ENCODE data around the gene DOCK3. TPM values are rescaled to one million over a fixed set of nuclear protein-coding genes. Genes with fewer than 3 reads are reported as not detected.
A peak's percentile ranks its signal among the peaks of the same experiment; 100 is the strongest.

DOCK3 gene
- total RNA-seq, 1 experiment from 2014 or later, result 0.51 TPM

- no peak for DNase-seq (ENCODE audit: low read depth)
These were observed 653.5 kb downstream of the DOCK3 start for GRCh38 chr3:51328206-51328605.

- no peak for DNase-seq (ENCODE audit: low read depth)
These were observed 655.3 kb downstream of the DOCK3 start for GRCh38 chr3:51330046-51330445.

DNA sequence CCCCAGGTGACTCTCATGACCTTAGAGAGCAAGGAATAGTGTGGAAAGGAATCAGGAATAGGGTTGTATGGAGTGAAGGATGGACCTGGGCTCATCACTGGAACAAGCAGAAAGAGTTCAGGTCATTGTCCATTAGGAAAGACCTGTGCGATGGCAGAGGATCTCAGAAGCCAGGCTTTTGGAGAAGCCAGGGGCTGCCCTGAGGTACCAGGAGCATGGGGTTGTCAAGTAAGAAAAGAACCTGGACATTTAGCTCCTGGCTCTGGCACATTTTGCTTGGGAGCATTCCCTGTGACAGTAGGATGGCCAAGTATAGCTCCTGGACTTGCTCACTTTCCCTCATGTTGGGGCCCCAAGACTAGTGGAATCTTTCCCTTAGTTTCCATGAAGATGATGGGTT, 657.4 kb downstream of the DOCK3 start:
- DNase-seq (ENCODE audit: low read depth), result no peak

- no peak for DNase-seq (ENCODE audit: low read depth)
These were observed 658.3 kb downstream of the DOCK3 start for GRCh38 chr3:51333021-51333420.

- DNase-seq (ENCODE audit: low read depth), result no peak
These were observed 661.5 kb downstream of the DOCK3 start for GRCh38 chr3:51336261-51336660.

GRCh38 chr3:51337666-51338065, 662.9 kb downstream of the DOCK3 start:
- DNase-seq (ENCODE audit: low read depth), result no peak

DNA sequence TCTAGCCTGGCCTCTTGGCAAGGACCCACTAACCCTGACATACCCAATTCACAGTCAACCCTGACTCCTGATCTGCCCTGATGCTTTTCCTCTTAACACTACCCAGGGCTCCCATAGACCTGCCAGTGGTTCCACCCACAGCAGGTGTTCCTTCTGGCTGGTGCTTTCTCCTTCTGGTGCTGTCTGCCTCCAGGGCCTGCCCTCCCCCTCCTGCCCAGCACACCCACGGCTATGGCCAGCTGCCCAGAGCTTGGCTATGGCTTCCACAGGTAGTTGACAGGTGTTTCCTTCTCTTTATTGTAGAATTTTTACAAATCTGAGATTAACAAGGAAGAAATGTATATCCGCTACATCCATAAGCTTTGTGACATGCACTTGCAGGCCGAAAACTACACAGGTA, 663.9 kb downstream of the DOCK3 start:
- no peak for DNase-seq (ENCODE audit: low read depth)

DNA sequence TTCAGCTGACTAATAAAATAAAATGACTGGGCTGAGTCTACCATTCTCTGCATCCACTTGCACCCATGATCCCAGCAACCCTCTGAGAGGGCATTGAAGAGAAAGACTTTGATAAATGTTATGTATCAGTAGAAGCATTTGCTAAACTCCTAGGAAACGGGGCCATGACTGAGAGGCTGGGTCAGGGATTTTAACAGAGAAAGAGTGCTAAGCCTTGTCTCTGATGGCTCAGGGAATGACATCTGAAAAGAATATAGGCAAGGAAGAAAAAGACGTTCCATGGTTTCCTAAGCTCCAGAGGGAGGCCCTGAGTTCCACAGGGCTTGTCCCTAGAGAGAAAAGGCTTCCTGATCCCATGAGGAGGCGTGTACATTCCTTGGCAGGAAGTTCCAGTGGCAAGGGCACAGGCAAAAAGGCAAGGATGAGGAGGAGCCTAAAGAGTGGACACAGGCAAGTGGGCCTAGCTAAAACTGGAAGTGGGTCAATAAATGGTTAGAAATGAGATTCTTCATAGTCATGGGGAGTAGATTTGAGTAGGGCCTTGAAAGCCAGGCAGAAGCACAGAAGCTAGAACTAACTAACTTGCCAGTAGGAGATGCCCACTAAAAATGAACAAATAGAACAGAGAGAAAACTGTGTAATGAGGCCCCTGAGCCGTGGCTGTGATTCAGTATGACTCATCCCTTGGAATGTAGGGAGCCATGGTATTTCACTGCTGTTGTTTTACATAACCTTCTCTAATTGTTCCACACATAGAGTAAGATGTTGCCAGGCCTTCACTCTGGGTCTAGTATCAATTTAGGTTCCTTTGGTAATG, 665.5 kb downstream of the DOCK3 start:
- DNase-seq (ENCODE audit: low read depth), result peak; percentile 87

- peak; percentile 34 for DNase-seq (ENCODE audit: low read depth)
These were observed 666.4 kb downstream of the DOCK3 start for GRCh38 chr3:51340989-51341636.

GRCh38 chr3:51343918-51344687, 669.4 kb downstream of the DOCK3 start:
- DNase-seq (ENCODE audit: low read depth), result peak; percentile 70

GRCh38 chr3:51350751-51351150, 676.0 kb downstream of the DOCK3 start:
- DNase-seq (ENCODE audit: low read depth), result no peak

GRCh38 chr3:51353131-51353530, 678.4 kb downstream of the DOCK3 start:
- DNase-seq (ENCODE audit: low read depth), result no peak

DNA sequence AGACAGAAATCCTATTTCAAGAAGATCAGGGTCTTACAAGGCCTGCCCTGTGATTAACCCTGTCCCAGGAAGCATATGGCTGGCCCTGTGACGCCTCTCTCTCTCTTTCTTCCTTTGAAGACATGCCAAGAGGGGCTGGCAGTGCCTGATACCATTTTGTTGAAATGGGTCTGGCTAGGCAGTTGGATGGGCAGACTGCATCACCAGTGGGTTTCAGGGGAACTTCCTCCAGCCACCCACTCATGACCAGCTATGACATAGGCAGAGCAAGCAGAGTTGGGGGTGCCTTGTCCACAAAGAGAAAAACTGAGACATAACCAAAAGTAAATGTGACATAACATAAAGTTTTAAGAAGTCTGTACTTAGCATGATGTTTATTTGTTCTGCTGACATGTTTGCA, 679.0 kb downstream of the DOCK3 start:
- DNase-seq (ENCODE audit: low read depth), result no peak

DNA sequence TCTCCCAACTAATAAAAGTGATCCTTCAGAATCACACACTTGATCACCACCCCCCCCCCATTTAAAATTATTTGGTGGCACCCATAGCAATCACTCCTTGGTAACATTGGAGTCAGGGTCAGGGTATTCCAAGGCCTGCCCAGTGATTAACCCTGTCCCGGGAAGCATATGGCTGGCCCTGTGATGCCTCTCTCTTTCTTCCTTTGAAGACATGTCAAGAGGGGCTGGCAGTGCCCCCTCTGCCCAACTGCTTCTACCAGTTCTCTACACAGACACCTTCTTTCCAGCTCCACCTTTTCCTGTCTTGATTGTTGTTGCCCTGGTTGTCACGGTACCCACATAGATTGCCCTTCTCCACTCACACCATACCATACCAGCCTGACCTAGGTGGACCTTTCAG, 679.4 kb downstream of the DOCK3 start:
- no peak for DNase-seq (ENCODE audit: low read depth)

- no peak for DNase-seq (ENCODE audit: low read depth)
These were observed 680.2 kb downstream of the DOCK3 start for GRCh38 chr3:51354731-51355615.

DNA sequence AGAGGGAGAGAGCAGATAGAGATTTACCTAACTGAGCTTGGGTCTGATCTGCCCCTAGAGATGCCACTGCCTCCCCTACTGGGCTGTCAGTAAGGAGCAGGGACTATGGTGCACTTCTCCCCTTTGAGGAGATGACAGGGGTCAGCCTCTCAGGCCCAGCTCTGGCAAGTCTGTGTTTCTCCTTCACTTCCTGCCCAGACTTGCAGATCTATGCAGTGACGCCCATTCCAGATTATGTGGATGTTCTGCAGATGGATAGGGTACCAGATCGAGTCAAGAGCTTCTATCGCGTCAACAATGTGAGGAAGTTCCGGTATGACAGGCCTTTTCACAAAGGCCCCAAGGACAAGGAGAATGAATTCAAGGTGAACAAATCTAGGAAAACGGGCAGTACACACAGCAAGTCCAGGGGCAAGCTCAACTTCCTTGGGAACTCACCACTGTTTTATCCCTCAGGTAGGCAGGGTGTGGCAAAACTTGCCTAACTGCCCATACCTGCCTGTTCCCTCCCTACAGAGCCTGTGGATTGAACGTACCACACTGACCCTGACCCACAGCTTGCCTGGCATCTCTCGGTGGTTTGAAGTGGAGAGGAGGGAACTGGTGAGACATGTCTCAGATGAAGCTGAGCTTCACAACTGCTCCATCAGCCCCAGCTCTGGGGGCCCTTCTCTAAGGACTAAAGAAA, 681.3 kb downstream of the DOCK3 start:
- no peak for DNase-seq (ENCODE audit: low read depth)

DNA sequence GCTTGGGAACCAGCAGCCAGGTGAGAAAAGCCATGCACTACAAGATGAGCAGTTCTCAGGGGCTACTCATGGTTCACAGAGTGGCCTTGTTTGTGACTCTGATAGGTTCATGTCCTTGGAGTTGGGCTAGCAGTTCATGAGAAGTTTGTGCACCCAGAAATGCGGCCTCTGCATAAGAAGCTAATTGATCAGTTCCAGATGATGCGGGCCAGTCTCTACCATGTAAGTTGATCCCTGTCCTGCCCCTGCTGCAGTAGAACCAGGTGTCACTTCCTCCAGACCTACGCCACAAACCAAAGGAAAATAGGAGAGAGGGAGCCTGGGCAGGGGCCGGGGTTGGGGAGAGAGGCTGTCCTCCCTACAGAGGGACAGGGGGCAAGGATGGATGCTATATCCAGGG, 683.1 kb downstream of the DOCK3 start:
- no peak for DNase-seq (ENCODE audit: low read depth)

- no peak for DNase-seq (ENCODE audit: low read depth)
These were observed 684.3 kb downstream of the DOCK3 start for GRCh38 chr3:51358981-51359380.

- no peak for DNase-seq (ENCODE audit: low read depth)
These were observed 686.1 kb downstream of the DOCK3 start for GRCh38 chr3:51360806-51361205.

DNA sequence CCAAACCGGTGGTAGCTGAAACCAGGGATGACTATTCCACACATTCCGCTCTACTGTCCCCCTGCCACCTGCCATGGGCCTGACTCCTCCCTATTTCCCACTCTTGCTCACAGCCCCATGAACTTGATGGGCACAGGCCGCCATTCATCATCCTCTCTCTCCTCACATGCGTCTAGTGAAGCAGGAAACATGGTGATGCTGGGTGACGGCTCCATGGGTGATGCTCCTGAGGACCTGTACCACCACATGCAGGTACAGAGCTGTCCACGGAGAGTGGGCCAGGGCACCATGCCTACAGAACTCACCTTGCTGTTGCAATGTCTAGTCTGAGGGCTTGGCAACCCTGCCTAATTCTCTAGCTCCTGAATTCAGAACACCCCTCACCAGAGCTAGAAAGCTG, 687.0 kb downstream of the DOCK3 start:
- no peak for DNase-seq (ENCODE audit: low read depth)

DNA sequence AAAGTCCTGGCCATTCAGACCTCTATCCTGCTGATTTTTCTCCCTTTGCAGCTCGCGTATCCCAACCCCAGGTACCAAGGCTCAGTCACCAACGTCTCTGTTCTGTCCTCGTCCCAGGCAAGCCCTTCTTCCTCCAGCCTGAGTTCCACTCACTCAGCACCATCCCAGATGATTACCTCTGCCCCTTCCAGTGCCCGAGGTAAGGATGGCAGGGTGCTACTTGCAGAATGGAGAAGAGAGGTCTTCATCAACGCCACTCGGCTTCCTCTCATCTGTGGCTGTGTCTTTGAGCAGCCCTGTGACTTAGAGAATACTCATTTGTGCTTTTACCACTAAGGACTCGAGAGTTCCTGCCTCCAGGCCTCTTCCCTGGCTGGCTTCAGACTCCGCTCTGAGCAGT, 687.7 kb downstream of the DOCK3 start:
- DNase-seq (ENCODE audit: low read depth), result no peak
